Measurements from ENCODE around the gene LONRF2. TPM values are rescaled to one million over a fixed set of nuclear protein-coding genes. Genes with fewer than 3 reads are reported as not detected.

Gene LONRF2
- total RNA-seq, 1 donor from 2014 or later, result 0.45 TPM

DNA sequence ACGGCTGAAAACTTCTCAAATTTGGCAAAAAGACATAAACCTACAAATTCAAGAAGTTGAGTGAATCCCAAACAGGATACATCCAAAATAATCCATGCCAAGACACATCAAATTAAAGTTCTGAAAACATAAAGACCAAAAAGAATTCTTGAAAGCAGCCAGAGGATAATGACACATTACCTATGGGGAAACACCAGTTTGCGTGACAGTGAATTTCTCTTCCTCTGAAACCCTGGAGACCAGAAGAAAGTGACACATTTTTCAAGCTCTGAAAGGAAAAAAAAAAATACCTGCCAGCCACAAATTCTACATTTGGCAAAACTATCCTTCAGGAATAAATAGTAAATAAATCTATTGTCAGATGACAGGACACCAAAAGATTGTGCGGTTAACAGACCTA is 93.9 kb downstream of the LONRF2 start:
- Histone ChIP-seq H3K4me3 (ENCODE audit: insufficient read depth, low read depth, low read length) (no peak overlapping the region), H3K4me2 (ENCODE audit: low read length) (no peak overlapping the region), H3K9me3 (ENCODE audit: insufficient read depth, low read depth, low read length) (no peaks in the 10 kb centered on the region), H2AFZ (ENCODE audit: low read depth, low read length) (no peak overlapping the region), H3K27me3 (ENCODE audit: insufficient read depth, low read length) (peaks cover 6% of the 10 kb centered on the region), H3K27ac (ENCODE audit: low read depth, low read length) (no peak overlapping the region), H4K20me1 (ENCODE audit: insufficient read depth, low read length) (no peaks in the 10 kb centered on the region), H3K79me2 (ENCODE audit: insufficient read depth, low read length) (no peaks in the 10 kb centered on the region), H3K9ac (ENCODE audit: low read length) (no peak overlapping the region), H3K4me1 (ENCODE audit: insufficient read depth, low read length) (no peaks in the 10 kb centered on the region), H3K36me3 (ENCODE audit: insufficient read depth, low read length) (no peaks in the 10 kb centered on the region)
- H3K27me3 Mint-ChIP-seq (ENCODE audit: low read depth, unreplicated experiment), result peaks cover 29% of the 10 kb centered on the region
- no peak overlapping the region for H3K27ac Mint-ChIP-seq (ENCODE audit: unreplicated experiment)
- no peaks in the 10 kb centered on the region for H3K36me3 Mint-ChIP-seq (ENCODE audit: low read depth, unreplicated experiment)
- peaks cover under 1% of the 10 kb centered on the region for H3K4me1 Mint-ChIP-seq (ENCODE audit: low read depth, unreplicated experiment)
- H3K4me3 Mint-ChIP-seq (ENCODE audit: unreplicated experiment), result no peak overlapping the region
- TF ChIP-seq EZH2 (IDR thresholded peaks at IDR 0.05; ENCODE audit: insufficient read depth, low read length), result no peak
- TF ChIP-seq CTCF (IDR thresholded peaks at IDR 0.05; ENCODE audit: insufficient read depth, low read depth, low read length), result no peak
- no peak for DNase-seq (ENCODE audit: low read depth)
- FAIRE-seq, result no peak
- peaks cover 13% of the 10 kb centered on the region for H3K9me3 Mint-ChIP-seq (ENCODE audit: unreplicated experiment)

DNA sequence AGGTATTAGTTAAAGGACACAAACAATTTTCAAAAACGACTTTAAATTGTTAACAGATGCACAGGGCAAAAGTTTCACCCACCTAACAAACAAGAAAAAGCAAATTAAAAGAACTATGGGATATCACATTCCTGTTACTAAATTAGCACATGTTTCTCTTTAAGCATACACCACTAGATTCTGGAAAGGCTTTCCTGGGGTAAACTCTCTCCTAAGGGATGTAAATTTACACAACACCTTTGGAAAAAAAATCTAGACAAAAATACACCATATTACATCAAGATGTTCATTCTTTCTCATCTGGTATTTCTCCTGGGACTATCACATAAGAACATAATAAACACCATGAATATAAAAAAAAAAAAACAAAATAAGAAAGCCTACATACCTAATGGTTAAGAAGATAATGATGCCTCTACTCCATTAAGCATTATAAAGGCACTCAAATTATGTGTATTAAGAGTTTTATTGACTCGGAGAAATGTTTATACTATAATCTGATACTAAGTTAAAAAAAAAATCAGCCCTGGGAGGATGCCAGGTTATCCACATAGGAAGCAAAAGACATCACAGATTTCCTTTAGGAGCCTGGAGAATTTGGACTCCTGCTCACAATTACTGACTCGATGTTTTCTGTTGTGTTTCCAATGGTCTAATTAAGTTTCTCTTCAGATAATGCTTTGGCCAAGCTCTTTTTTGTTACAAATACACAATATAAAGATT is 97.2 kb downstream of the LONRF2 start:
- no peak for FAIRE-seq
- Histone ChIP-seq H3K9me3 (ENCODE audit: insufficient read depth, low read depth, low read length) (no peaks in the 10 kb centered on the region), H3K4me3 (ENCODE audit: insufficient read depth, low read depth, low read length) (no peak overlapping the region), H4K20me1 (ENCODE audit: insufficient read depth, low read length) (no peaks in the 10 kb centered on the region), H2AFZ (ENCODE audit: low read depth, low read length) (no peak overlapping the region), H3K4me2 (ENCODE audit: low read length) (no peak overlapping the region), H3K4me1 (ENCODE audit: insufficient read depth, low read length) (no peaks in the 10 kb centered on the region), H3K27ac (ENCODE audit: low read depth, low read length) (no peak overlapping the region), H3K36me3 (ENCODE audit: insufficient read depth, low read length) (no peaks in the 10 kb centered on the region), H3K27me3 (ENCODE audit: insufficient read depth, low read length) (peaks cover 8% of the 10 kb centered on the region), H3K9ac (ENCODE audit: low read length) (no peak overlapping the region), H3K79me2 (ENCODE audit: insufficient read depth, low read length) (no peaks in the 10 kb centered on the region)
- no peaks in the 10 kb centered on the region for H3K36me3 Mint-ChIP-seq (ENCODE audit: low read depth, unreplicated experiment)
- H3K4me3 Mint-ChIP-seq (ENCODE audit: unreplicated experiment), result no peak overlapping the region
- H3K4me1 Mint-ChIP-seq (ENCODE audit: low read depth, unreplicated experiment), result no peaks in the 10 kb centered on the region
- no peak overlapping the region for H3K27ac Mint-ChIP-seq (ENCODE audit: unreplicated experiment)
- H3K27me3 Mint-ChIP-seq (ENCODE audit: low read depth, unreplicated experiment), result peaks cover 38% of the 10 kb centered on the region
- H3K9me3 Mint-ChIP-seq (ENCODE audit: unreplicated experiment), result peaks cover 16% of the 10 kb centered on the region
- no peak for TF ChIP-seq EZH2 (IDR thresholded peaks at IDR 0.05; ENCODE audit: insufficient read depth, low read length)
- TF ChIP-seq CTCF (IDR thresholded peaks at IDR 0.05; ENCODE audit: insufficient read depth, low read depth, low read length), result no peak
- DNase-seq (ENCODE audit: low read depth), result no peak

- no peak overlapping the region for H3K27ac Mint-ChIP-seq (ENCODE audit: unreplicated experiment)
- H3K27ac ChIP-seq (ENCODE audit: low read depth, low read length), result no peak overlapping the region
- H3K36me3 Mint-ChIP-seq (ENCODE audit: low read depth, unreplicated experiment), result no peaks in the 10 kb centered on the region
- no peaks in the 10 kb centered on the region for H3K4me1 ChIP-seq (ENCODE audit: insufficient read depth, low read length)
- DNase-seq (ENCODE audit: low read depth) (no peak), FAIRE-seq (no peak)
- H3K27me3 ChIP-seq (ENCODE audit: insufficient read depth, low read length), result peaks cover 8% of the 10 kb centered on the region
- peaks cover 42% of the 10 kb centered on the region for H3K27me3 Mint-ChIP-seq (ENCODE audit: low read depth, unreplicated experiment)
- H4K20me1 ChIP-seq (ENCODE audit: insufficient read depth, low read length), result no peaks in the 10 kb centered on the region
- no peak overlapping the region for H3K4me3 Mint-ChIP-seq (ENCODE audit: unreplicated experiment)
- TF ChIP-seq CTCF (IDR thresholded peaks at IDR 0.05; ENCODE audit: insufficient read depth, low read depth, low read length) (no peak), EZH2 (IDR thresholded peaks at IDR 0.05; ENCODE audit: insufficient read depth, low read length) (no peak)
- no peaks in the 10 kb centered on the region for H3K4me1 Mint-ChIP-seq (ENCODE audit: low read depth, unreplicated experiment)
- no peak overlapping the region for H2AFZ ChIP-seq (ENCODE audit: low read depth, low read length)
- no peak overlapping the region for H3K4me2 ChIP-seq (ENCODE audit: low read length)
- no peak overlapping the region for H3K9ac ChIP-seq (ENCODE audit: low read length)
- no peak overlapping the region for H3K4me3 ChIP-seq (ENCODE audit: insufficient read depth, low read depth, low read length)
- H3K9me3 ChIP-seq (ENCODE audit: insufficient read depth, low read depth, low read length), result no peaks in the 10 kb centered on the region
- H3K79me2 ChIP-seq (ENCODE audit: insufficient read depth, low read length), result no peaks in the 10 kb centered on the region
- no peaks in the 10 kb centered on the region for H3K36me3 ChIP-seq (ENCODE audit: insufficient read depth, low read length)
- H3K9me3 Mint-ChIP-seq (ENCODE audit: unreplicated experiment), result peaks cover 16% of the 10 kb centered on the region
These were observed 98.8 kb downstream of the LONRF2 start for GRCh38 chr2:100223502-100223901.

All from astrocyte (in vitro differentiated cells and primary cell).